GM12874 (cell line): Measurements from ENCODE around the gene TMEM231.

Source experiments
- CTCF ChIP-seq: IDR thresholded peaks from 2 replicates; pipeline ENCODE4 v1.5.1; 2011; ENCODE audit warnings: low read depth, mild to moderate bottlenecking, control low read depth, low read length, moderate library complexity; ENCODE audit not compliant: insufficient read depth

TMEM231 gene

GRCh38 chr16:75506574-75506973 is 49.5 kb downstream of the TMEM231 start:
- no peak for TF ChIP-seq CTCF

GRCh38 chr16:75506107-75506506 is 49.9 kb downstream of the TMEM231 start:
- no peak for TF ChIP-seq CTCF

GRCh38 chr16:75503801-75504200 is 52.3 kb downstream of the TMEM231 start:
- TF ChIP-seq CTCF = no peak

GRCh38 chr16:75502916-75503605 is 53.0 kb downstream of the TMEM231 start:
- TF ChIP-seq CTCF = no peak

- no peak for TF ChIP-seq CTCF
Measured at GRCh38 chr16:75501359-75501758, 54.7 kb downstream of the TMEM231 start.

- TF ChIP-seq CTCF = no peak
Measured at GRCh38 chr16:75497558-75497957, 58.5 kb downstream of the TMEM231 start.

GRCh38 chr16:75495076-75495674 is 60.9 kb downstream of the TMEM231 start, which contains the start of gene CHST6:
CHST6 (minus strand) TSS chr16:75495441; CDS start chr16:75479828, 15,613 bp downstream.
- TF ChIP-seq CTCF = no peak
